Astrocyte of the spinal cord (primary cell): ENCODE data around the gene UCK1.
A peak's percentile ranks its signal among the peaks of the same experiment; 100 is the strongest.
"Not testable (repeated sequence)": the region's sequence is repeated elsewhere in the genome, so short reads cannot be mapped to it uniquely, and the experiment has no call there.

Experiments
- DNase-seq: peaks from one replicate; pipeline ENCODE4 v3.0.0; 2011; ENCODE audit warnings: low read depth, low spot score
- H3K4me3 ChIP-seq: 2 replicates; pipeline ENCODE4 v1.5.1; 2011; ENCODE audit warnings: low read depth, mild to moderate bottlenecking, low read length, moderate library complexity
- CTCF ChIP-seq: IDR thresholded peaks from 2 replicates; pipeline ENCODE4 v1.5.1; 2012; ENCODE audit warnings: low read depth, mild to moderate bottlenecking, low read length, inconsistent platforms
- in situ Hi-C: cut with HindIII; loops from 2 replicates; pipeline ENCODE4 v1.10.0; 2017; ENCODE audit warnings: low sequenced_read_pairs

Gene UCK1

GRCh38 chr9:131554087-131554842 lies 23.2 kb upstream of the UCK1 start:
- no peak overlapping the region for H3K4me3 ChIP-seq
- no peak for DNase-seq
- in situ Hi-C loops, result no loop called here
- TF ChIP-seq CTCF, result no peak

GRCh38 chr9:131552030-131552429 lies 21.0 kb upstream of the UCK1 start:
- no peak overlapping the region for H3K4me3 ChIP-seq
- no peak for DNase-seq
- in situ Hi-C loops, result no loop called here
- TF ChIP-seq CTCF, result no peak

- H3K4me3 ChIP-seq, in situ Hi-C loops, DNase-seq: not testable (repeated sequence)
These were observed 19.4 kb upstream of the UCK1 start for GRCh38 chr9:131550465-131550864.

- DNase-seq, H3K4me3 ChIP-seq, in situ Hi-C loops: not testable (repeated sequence)
These were observed 18.1 kb upstream of the UCK1 start for GRCh38 chr9:131549186-131549585.

GRCh38 chr9:131546336-131547084 lies 15.4 kb upstream of the UCK1 start:
- DNase-seq, result no peak
- in situ Hi-C loops, result no loop called here
- peak overlapping the region; percentile 20 for H3K4me3 ChIP-seq
- no peak for TF ChIP-seq CTCF

- in situ Hi-C loops, result no loop called here
- no peak for TF ChIP-seq CTCF
- H3K4me3 ChIP-seq, result no peak overlapping the region
These were observed 14.8 kb upstream of the UCK1 start for GRCh38 chr9:131545786-131546335.

GRCh38 chr9:131545003-131545785 lies 14.1 kb upstream of the UCK1 start, which contains the start of gene PRRT1B:
TSS of gene PRRT1B (plus strand) at chr9:131545523. CDS start at chr9:131545616, 93 bp downstream.
- DNase-seq, result no peak
- no peak for TF ChIP-seq CTCF
- in situ Hi-C loops, result no loop called here
- no peak within 1 kb of the TSS for H3K4me3 ChIP-seq

More at GRCh38 chr9:131545786-131546335, 14.8 kb upstream of the UCK1 start:
- no peak for DNase-seq
